Astrocyte of the cerebellum (primary cell): Measurements from ENCODE around the gene SMOC2.

Experiments used
- DNase-seq: peaks from one replicate; pipeline ENCODE4 v3.0.0-alpha.2; 2011; ENCODE audit warnings: low read depth
- H3K4me3 ChIP-seq: 2 replicates; pipeline ENCODE4 v1.5.1; 2011; ENCODE audit warnings: mild to moderate bottlenecking, low read depth, low read length, moderate library complexity
- CTCF ChIP-seq: IDR thresholded peaks from 2 replicates; pipeline ENCODE4 v1.5.1; 2012; ENCODE audit warnings: low read length, low read depth, moderate library complexity, mild to moderate bottlenecking; ENCODE audit errors: missing control alignments
- in situ Hi-C: cut with HindIII; loops from 2 replicates; pipeline ENCODE4 v1.10.0; 2017; ENCODE audit warnings: low sequenced_read_pairs

Gene SMOC2

GRCh38 chr6:168624540-168624939, 183.6 kb downstream of the SMOC2 start:
- DNase-seq = no peak
- in situ Hi-C loops = no loop called here
- TF ChIP-seq CTCF = no peak
- no peak overlapping the region for H3K4me3 ChIP-seq

- no peak overlapping the region for H3K4me3 ChIP-seq
- in situ Hi-C loops = no loop called here
- no peak for DNase-seq
- no peak for TF ChIP-seq CTCF
Observed at GRCh38 chr6:168624948-168625347, 184.0 kb downstream of the SMOC2 start.

DNA sequence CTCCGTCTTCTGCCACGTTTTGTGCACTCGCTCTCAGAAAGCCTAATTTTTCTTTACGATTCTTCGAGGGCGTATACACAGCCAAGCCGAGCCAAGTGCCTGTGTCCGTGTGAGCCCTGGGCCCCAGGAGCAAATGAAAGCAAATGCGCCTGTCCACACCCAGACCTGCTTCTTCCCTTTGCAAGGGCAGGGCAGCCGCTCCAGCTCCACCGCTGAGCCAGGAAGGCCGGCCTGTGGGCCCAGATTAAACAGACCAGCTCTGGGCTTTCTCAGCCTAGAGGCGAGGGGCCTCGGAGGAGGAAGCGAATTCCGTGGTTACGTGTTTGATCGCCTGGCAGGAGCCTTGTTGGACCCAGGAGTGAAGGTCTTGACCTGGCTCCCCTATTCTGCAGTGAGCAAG, 184.6 kb downstream of the SMOC2 start:
- DNase-seq = no peak
- TF ChIP-seq CTCF = no peak
- in situ Hi-C loops = no loop called here
- no peak overlapping the region for H3K4me3 ChIP-seq

DNA sequence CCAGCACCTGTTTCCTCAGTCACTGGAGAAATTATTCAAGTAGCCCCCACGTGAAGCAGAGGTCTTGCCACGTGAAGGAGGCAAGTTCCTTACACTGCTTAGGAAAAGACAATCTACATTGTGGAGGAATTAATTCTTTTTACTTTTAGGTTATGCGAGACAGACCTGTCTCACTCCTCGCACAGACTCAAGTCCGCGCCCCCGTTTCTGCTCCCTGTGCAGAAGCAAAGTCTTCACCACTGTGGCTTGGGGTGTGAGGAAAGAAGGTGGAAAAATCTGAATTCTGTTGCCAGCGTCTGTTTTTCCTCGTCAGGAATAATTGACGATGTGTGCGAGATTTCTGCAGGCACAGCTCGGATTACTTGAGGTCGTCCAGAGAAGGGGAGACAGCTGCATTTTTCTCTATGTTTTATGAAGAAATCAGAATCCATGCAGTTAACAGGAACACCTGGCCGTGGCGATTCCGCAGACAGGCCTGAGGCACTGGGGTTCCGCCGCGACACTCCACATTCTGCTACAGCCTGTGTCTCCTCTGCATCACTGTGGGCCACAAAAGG, 185.1 kb downstream of the SMOC2 start:
- DNase-seq = no peak
- no peak overlapping the region for H3K4me3 ChIP-seq
- in situ Hi-C loops = no loop called here
- TF ChIP-seq CTCF = no peak

DNA sequence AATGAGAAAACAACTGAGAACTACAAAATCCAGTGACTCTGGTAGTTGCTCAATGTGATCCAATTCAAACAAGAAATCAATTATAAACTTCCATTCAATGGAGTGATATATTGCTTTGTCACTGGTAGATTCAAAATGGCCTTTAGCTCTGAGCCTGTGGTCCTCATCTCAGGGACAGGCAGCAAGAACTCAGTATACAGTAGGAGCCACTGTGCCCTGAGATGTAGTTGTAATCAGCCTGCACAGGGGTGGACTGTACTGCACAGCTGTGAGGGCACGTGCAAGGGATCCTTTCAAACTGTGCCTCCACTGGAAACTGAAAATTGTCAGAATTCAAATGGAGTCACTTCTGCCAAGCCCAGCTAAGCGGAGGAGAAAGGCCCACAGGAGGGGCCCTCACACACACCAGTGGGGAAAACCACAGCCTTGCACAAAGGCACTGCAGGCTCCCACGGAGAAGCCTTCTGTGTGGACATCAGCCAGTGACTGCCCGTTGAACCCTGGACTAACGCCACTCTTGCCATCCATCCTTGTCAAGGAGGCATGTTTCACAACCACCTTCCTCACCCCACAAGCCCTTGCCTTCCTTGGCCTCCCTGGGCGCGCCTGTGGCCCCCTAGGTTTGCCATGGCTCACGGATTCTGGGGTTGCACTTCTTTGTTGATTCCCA, 186.7 kb downstream of the SMOC2 start:
- in situ Hi-C loops = no loop called here
- no peak for DNase-seq
- TF ChIP-seq CTCF = no peak
- no peak overlapping the region for H3K4me3 ChIP-seq

GRCh38 chr6:168628176-168628553, 187.2 kb downstream of the SMOC2 start:
- in situ Hi-C loops = no loop called here
- no peak overlapping the region for H3K4me3 ChIP-seq
- DNase-seq = no peak
- no peak for TF ChIP-seq CTCF

- in situ Hi-C loops = no loop called here
- DNase-seq = no peak
- no peak overlapping the region for H3K4me3 ChIP-seq
Observed at GRCh38 chr6:168628732-168629245, 187.8 kb downstream of the SMOC2 start.

More at GRCh38 chr6:168628732-168629245, 187.8 kb downstream of the SMOC2 start:
- TF ChIP-seq CTCF = no peak
